ENCODE data around the gene CYB561D1. TPM values are rescaled to one million over a fixed set of nuclear protein-coding genes. Genes with fewer than 3 reads are reported as not detected.

CYB561D1 gene
- total RNA-seq, 4 donors from 2014 or later, result 10.5 to 37.4 (median 17.3) TPM

GRCh38 chr1:109532365-109533136 lies 38.7 kb downstream of the CYB561D1 start:
- Histone ChIP-seq H3K4me1 (peaks cover 4 to 25% (median 7%) of the 10 kb centered on the region in 4 donors), H3K36me3 (no peaks in the 10 kb centered on the region), H3K4me3 (peak overlapping the region in 1 of 4 donors; percentile 20), H3K9me3 (no peaks in the 10 kb centered on the region), H3K27me3 (no peaks in the 10 kb centered on the region), H3K27ac (peak overlapping the region in 3 of 4 donors; percentile 21 to 58 (median 34))
- intact Hi-C loops (cut with DNase I; ENCODE audit: low total_unique reads) (loop anchor here (1.0 kb wide), 1 partner anchor 40 kb away; no protein-coding TSS in a partner anchor), in situ Hi-C loops (cut with MboI; ENCODE audit: low pct_ligation_motif_present in 1 of 4, low pct_unique_long_range_greater_than_20kb in 1 of 4, low sequenced_read_pairs in 3 of 4) (loop anchor here (5.0 to 25.0 kb wide), 5 partner anchors 35 to 455 kb away; partner anchors contain the start of gene AHCYL1 (in 1 of the 4))
- WGBS, 2 donors (ENCODE audit: low coverage in 1 of 2), result 24% methylated on average over 8 of the region's 12 CpGs; no CpG with 5 or more reads in 1 of the 2 donors
- TF ChIP-seq EP300 (IDR thresholded peaks at IDR 0.05; ENCODE audit: low read depth) (no peak), CTCF (IDR thresholded peaks at IDR 0.05) (peak; percentile 97 to 99 (median 99)), POLR2AphosphoS5 (IDR thresholded peaks at IDR 0.05) (no peak)
- peak; percentile 89 for DNase-seq

- in situ Hi-C loops (cut with MboI; ENCODE audit: low pct_ligation_motif_present in 1 of 4, low pct_unique_long_range_greater_than_20kb in 1 of 4, low sequenced_read_pairs in 3 of 4), result loop anchor here (5.0 to 25.0 kb wide), 5 partner anchors 37 to 453 kb away; partner anchors contain the start of gene AHCYL1 (in 1 of the 4)
Observed at GRCh38 chr1:109534307-109534858, 40.5 kb downstream of the CYB561D1 start.

GRCh38 chr1:109535481-109535880 lies 41.6 kb downstream of the CYB561D1 start:
- H3K27ac ChIP-seq, result peak overlapping the region in 2 of 4 donors; percentile 42 to 60
- 75% methylated on average over 4 of the region's 4 CpGs; no CpG with 5 or more reads in 1 of the 2 donors for WGBS, 2 donors (ENCODE audit: low coverage in 1 of 2)
- peaks cover 4 to 25% (median 7%) of the 10 kb centered on the region in 4 donors for H3K4me1 ChIP-seq
- in situ Hi-C loops (cut with MboI; ENCODE audit: low pct_ligation_motif_present in 1 of 4, low pct_unique_long_range_greater_than_20kb in 1 of 4, low sequenced_read_pairs in 3 of 4) (loop anchor here in 2 of 4 donors (10.0 to 25.0 kb wide), 2 partner anchors 271 to 452 kb away; partner anchors contain the start of gene AHCYL1 (in 1 of the 2)), intact Hi-C loops (cut with DNase I; ENCODE audit: low total_unique reads) (no loop called here)
- no peaks in the 10 kb centered on the region for H3K9me3 ChIP-seq
- H3K27me3 ChIP-seq, result no peaks in the 10 kb centered on the region
- TF ChIP-seq POLR2AphosphoS5 (IDR thresholded peaks at IDR 0.05), result no peak
- TF ChIP-seq EP300 (IDR thresholded peaks at IDR 0.05; ENCODE audit: low read depth), result no peak
- TF ChIP-seq POLR2A (IDR thresholded peaks at IDR 0.05), result no peak
- no peak for TF ChIP-seq CTCF (IDR thresholded peaks at IDR 0.05)
- no peak overlapping the region for H3K4me3 ChIP-seq
- no peak for DNase-seq
- H3K36me3 ChIP-seq, result no peaks in the 10 kb centered on the region

More at GRCh38 chr1:109534307-109534858, 40.5 kb downstream of the CYB561D1 start:
- Histone ChIP-seq H3K4me1 (peaks cover 4 to 25% (median 7%) of the 10 kb centered on the region in 4 donors), H3K4me3 (no peak overlapping the region), H3K9me3 (no peaks in the 10 kb centered on the region), H3K27me3 (no peaks in the 10 kb centered on the region), H3K36me3 (no peaks in the 10 kb centered on the region), H3K27ac (no peak overlapping the region)
- intact Hi-C loops (cut with DNase I; ENCODE audit: low total_unique reads), result no loop called here
- TF ChIP-seq EP300 (IDR thresholded peaks at IDR 0.05; ENCODE audit: low read depth) (no peak), POLR2A (IDR thresholded peaks at IDR 0.05) (no peak), POLR2AphosphoS5 (IDR thresholded peaks at IDR 0.05) (no peak), CTCF (IDR thresholded peaks at IDR 0.05) (no peak)
- no peak for DNase-seq
- WGBS, 2 donors (ENCODE audit: low coverage in 1 of 2), result 88% methylated on average over 1 of the region's 1 CpG

GRCh38 chr1:109535971-109536491 lies 42.1 kb downstream of the CYB561D1 start:
- Histone ChIP-seq H3K4me3 (no peak overlapping the region), H3K27me3 (no peaks in the 10 kb centered on the region), H3K9me3 (no peaks in the 10 kb centered on the region), H3K36me3 (no peaks in the 10 kb centered on the region), H3K27ac (peak overlapping the region in 3 of 4 donors; percentile 1 to 60 (median 42)), H3K4me1 (peaks cover 4 to 25% (median 7%) of the 10 kb centered on the region in 4 donors)
- DNase-seq, result no peak
- WGBS, 2 donors (ENCODE audit: low coverage in 1 of 2), result 71% methylated on average over 5 of the region's 5 CpGs; no CpG with 5 or more reads in 1 of the 2 donors
- TF ChIP-seq EP300 (IDR thresholded peaks at IDR 0.05; ENCODE audit: low read depth) (no peak), POLR2AphosphoS5 (IDR thresholded peaks at IDR 0.05) (no peak), POLR2A (IDR thresholded peaks at IDR 0.05) (no peak), CTCF (IDR thresholded peaks at IDR 0.05) (no peak)
- in situ Hi-C loops (cut with MboI; ENCODE audit: low pct_ligation_motif_present in 1 of 4, low pct_unique_long_range_greater_than_20kb in 1 of 4, low sequenced_read_pairs in 3 of 4) (loop anchor here in 2 of 4 donors (10.0 to 25.0 kb wide), 2 partner anchors 271 to 451 kb away; partner anchors contain the start of gene AHCYL1 (in 1 of the 2)), intact Hi-C loops (cut with DNase I; ENCODE audit: low total_unique reads) (no loop called here)
